B cell (primary cell): ENCODE data around the gene PLEKHA8. TPM values are rescaled to one million over a fixed set of nuclear protein-coding genes. Genes with fewer than 3 reads are reported as not detected.

Source experiments
- ATAC-seq: fragments of 200-7000 bp; cut with Tn5 transposase; one replicate; pipeline ENCODE4 v1.10.0; 2021; ENCODE audit warnings: low read depth, mild to moderate bottlenecking, moderate number of reproducible peaks, moderate library complexity
- CTCF ChIA-PET: fragments of 350-600 bp; sonication (Branson Sonifier 250); formaldehyde crosslinking; loops from one replicate; lab custom pipeline; 2021; ENCODE audit warnings: antibody characterized with exemption, inconsistent platforms; lab: Charles Lee
- POLR2A ChIA-PET: fragments of 350-600 bp; sonication (Branson Sonifier 250); formaldehyde crosslinking; loops from one replicate; lab custom pipeline; 2021; ENCODE audit warnings: antibody characterized with exemption; lab: Charles Lee
- DNase-seq: peaks from one replicate; pipeline ENCODE4 v3.0.0; 2013
- H2AFZ ChIP-seq: 2 replicates; pipeline ENCODE4 v1.6.1; 2012; ENCODE audit warnings: mild to moderate bottlenecking, low read depth, low read length; ENCODE audit not compliant: insufficient read depth, poor library complexity, severe bottlenecking
- H3K27ac ChIP-seq, 2 donors: 1 replicate in 1 of 2; 2 replicates in 1 of 2; pipeline ENCODE4 v1.5.1; 2012 to 2013; ENCODE audit warnings: low read length in 2 of 2, mild to moderate bottlenecking in 2 of 2, moderate library complexity in 1 of 2
- H3K27me3 ChIP-seq, 4 experiments: fragments of 200-600 bp in 1 of 4; sonication (generic) in 1 of 4; replicated peaks in 1 of 4; 1 replicate in 2 of 4; 2 replicates in 2 of 4; pipeline versions ENCODE4 v1.6.1 to v1.7.0; 2013 to 2016; ENCODE audit warnings: low read length in 3 of 4, mild to moderate bottlenecking in 2 of 4, mixed read lengths in 1 of 4, moderate library complexity in 1 of 4; ENCODE audit not compliant: insufficient read depth in 4 of 4, control insufficient read depth in 3 of 4; ENCODE audit errors: control extremely low read depth in 1 of 4
- H3K36me3 ChIP-seq, 2 experiments: replicated peaks in 1 of 2; 1 replicate in 1 of 2; 2 replicates in 1 of 2; pipeline versions ENCODE4 v1.6.1 to v1.7.1; 2013; ENCODE audit warnings: low read length in 1 of 2; ENCODE audit not compliant: insufficient read depth in 2 of 2, control insufficient read depth in 1 of 2; ENCODE audit errors: control extremely low read depth in 1 of 2, extremely low read depth in 1 of 2
- H3K4me1 ChIP-seq, 2 donors: fragments of 200-600 bp in 1 of 2; sonication (generic) in 1 of 2; 1 replicate in 1 of 2; 2 replicates in 1 of 2; pipeline versions ENCODE4 v1.5.1 to v1.6.1; 2013 to 2017; ENCODE audit warnings: low read length in 2 of 2; ENCODE audit not compliant: control insufficient read depth in 2 of 2, insufficient read depth in 2 of 2
- H3K4me2 ChIP-seq: replicated peaks from 2 replicates; pipeline ENCODE3; 2012; ENCODE audit warnings: mild to moderate bottlenecking, low read depth, low read length; ENCODE audit not compliant: poor library complexity, severe bottlenecking
- H3K4me3 ChIP-seq, 5 experiments: fragments of 200-600 bp in 1 of 5; sonication (generic) in 1 of 5; 1 replicate in 3 of 5; 2 replicates in 2 of 5; pipeline versions ENCODE4 v1.5.1 to v1.7.0; 2011 to 2016; ENCODE audit warnings: low read length in 4 of 5, mild to moderate bottlenecking in 4 of 5, low read depth in 2 of 5, control low read depth in 1 of 5, moderate library complexity in 1 of 5; ENCODE audit not compliant: insufficient read depth in 1 of 5; ENCODE audit errors: control extremely low read depth in 1 of 5, extremely low read depth in 1 of 5
- H3K79me2 ChIP-seq: fragments of 200-600 bp; sonication (generic); one replicate; pipeline ENCODE4 v1.6.0; 2016; ENCODE audit warnings: low read length; ENCODE audit not compliant: control insufficient read depth, insufficient read depth
- H3K9ac ChIP-seq: fragments of 200-600 bp; sonication (generic); 2 replicates; pipeline ENCODE4 v1.6.1; 2017; ENCODE audit warnings: mild to moderate bottlenecking, low read length, moderate library complexity
- H3K9me3 ChIP-seq, 3 donors: one replicate each; pipeline versions ENCODE4 v1.6.1 to v1.7.1; 2013; ENCODE audit warnings: low read length in 2 of 3; ENCODE audit not compliant: control insufficient read depth in 2 of 3, insufficient read depth in 1 of 3; ENCODE audit errors: control extremely low read depth in 1 of 3
- H4K20me1 ChIP-seq: 2 replicates; pipeline ENCODE4 v1.6.0; 2012; ENCODE audit warnings: mild to moderate bottlenecking, low read length; ENCODE audit not compliant: insufficient read depth, control insufficient read depth, poor library complexity, severe bottlenecking
- H3K27ac Mint-ChIP-seq: one replicate; pipeline ENCODE4 v1.8.0; 2021; ENCODE audit warnings: mixed read lengths
- H3K27me3 Mint-ChIP-seq: one replicate; pipeline ENCODE4 v1.8.0; 2021; ENCODE audit warnings: mixed read lengths
- H3K4me1 Mint-ChIP-seq: one replicate; pipeline ENCODE4 v1.8.0; 2021; ENCODE audit warnings: mixed read lengths
- H3K4me3 Mint-ChIP-seq: one replicate; pipeline ENCODE4 v1.8.0; 2021; ENCODE audit warnings: mixed read lengths
- H3K9me3 Mint-ChIP-seq: one replicate; pipeline ENCODE4 v1.8.0; 2022; ENCODE audit warnings: mixed read lengths; ENCODE audit not compliant: insufficient read depth
- CTCF ChIP-seq: fragments of 200-600 bp; IDR thresholded peaks from one replicate; pipeline ENCODE4 v1.8.0; 2022; ENCODE audit warnings: antibody characterized with exemption, mild to moderate bottlenecking
- EZH2 ChIP-seq: IDR thresholded peaks from 2 replicates; pipeline ENCODE4 v1.6.1; 2012; ENCODE audit warnings: borderline replicate concordance, low read depth, mild to moderate bottlenecking, moderate library complexity, low read length; ENCODE audit not compliant: insufficient read depth, poor library complexity, severe bottlenecking
- WGBS: methylation state at CpG from one replicate; pipeline ENCODE4 v1.1.5; 2013; ENCODE audit warnings: missing lambda C conversion rate; ENCODE audit not compliant: insufficient coverage; 5-methylcytosine and 5-hydroxymethylcytosine counted together
- intact Hi-C: fragments of 100-400 bp; cut with micrococcal nuclease; formaldehyde crosslinking; loops from one replicate; pipeline ENCODE4 v1.10.0; 2022
- polyA plus RNA-seq: library from polyadenylated mRNA; depleted of rRNA; stranded (reverse); fragments of >200 nt; gene quantifications from 2 replicates; pipeline ENCODE4 v1.2.3, GENCODE V29; 2012
- total RNA-seq, 2 donors: library from RNA; stranded (reverse); fragments of 120-200 nt in 1 of 2; gene quantifications; 1 replicate in 1 of 2; 2 replicates in 1 of 2; pipeline versions ENCODE4 v1.2.3 to v1.2.4, GENCODE V29; 2013 to 2022

Gene PLEKHA8
- total and polyA plus RNA-seq, 2 donors (not counting 1 experiment from before 2014, with no cell fraction given) = 1.7 to 10.5 TPM

DNA sequence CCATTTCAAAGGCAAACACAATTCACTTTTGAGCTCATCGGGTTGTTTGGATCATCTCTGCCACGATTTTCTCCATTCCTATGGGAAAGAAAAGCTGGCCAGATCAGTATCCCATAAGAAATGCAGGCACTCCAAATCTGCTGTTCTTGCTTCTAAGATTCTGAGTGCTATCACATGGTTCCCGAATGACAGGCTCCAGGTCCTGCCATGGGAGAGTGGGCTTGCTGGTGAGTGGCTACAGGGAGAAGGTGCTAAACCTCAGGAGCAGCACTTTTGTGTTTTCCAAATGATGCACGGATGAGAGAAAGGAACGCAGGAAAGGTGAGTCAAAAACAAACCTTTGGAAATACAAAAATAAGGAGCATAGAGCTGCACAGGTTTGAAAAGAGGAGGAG is 138.6 kb downstream of the PLEKHA8 start:
- POLR2A ChIA-PET = no interaction called here

DNA sequence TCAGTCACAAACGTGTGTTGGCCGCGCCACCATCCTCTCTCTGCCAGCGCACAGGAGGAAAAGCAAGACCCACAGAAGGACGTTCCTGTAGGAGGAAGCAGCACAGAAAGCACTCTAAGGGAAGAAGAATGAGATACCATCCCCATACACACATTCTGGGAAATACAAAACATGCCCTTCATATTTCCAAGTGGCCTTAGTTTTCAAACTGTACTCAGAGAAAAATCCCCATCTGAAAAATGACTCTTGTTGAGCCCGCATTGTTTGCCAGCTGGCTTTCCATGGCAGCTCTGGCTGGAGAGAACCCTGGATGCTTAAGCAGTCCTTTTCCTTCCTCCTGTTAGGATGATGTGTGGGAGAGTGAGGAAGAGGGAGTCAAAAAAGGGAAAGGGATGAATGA is 139.7 kb downstream of the PLEKHA8 start:
- Histone ChIP-seq H3K79me2 (no peaks in the 10 kb centered on the region), H3K36me3 (no peaks in the 10 kb centered on the region), H3K27ac (no peak overlapping the region), H3K27me3 (no peaks in the 10 kb centered on the region), H3K4me2 (no peak overlapping the region), H3K4me1 (peaks cover 14 to 21% of the 10 kb centered on the region in 2 donors), H3K9me3 (no peaks in the 10 kb centered on the region), H3K9ac (no peak overlapping the region), H2AFZ (no peak overlapping the region), H3K4me3 (no peak overlapping the region), H4K20me1 (no peaks in the 10 kb centered on the region)
- no peaks in the 10 kb centered on the region for H3K9me3 Mint-ChIP-seq
- CTCF ChIA-PET = interaction anchor here (1.4 to 1.6 kb wide), 2 partner anchors 108 to 396 kb away, joined by 4 to 5 read pairs; no protein-coding TSS in a partner anchor
- ATAC-seq (no peak), DNase-seq (no peak)
- no peak overlapping the region for H3K4me3 Mint-ChIP-seq
- POLR2A ChIA-PET = interaction anchor here (0.6 kb wide), 1 partner anchor 356 kb away, joined by 3 read pairs; no protein-coding TSS in a partner anchor
- TF ChIP-seq EZH2 = no peak
- TF ChIP-seq CTCF = no peak
- H3K27ac Mint-ChIP-seq = no peak overlapping the region
- intact Hi-C loops = no loop called here
- H3K4me1 Mint-ChIP-seq = peaks cover 17% of the 10 kb centered on the region
- H3K27me3 Mint-ChIP-seq = no peaks in the 10 kb centered on the region
- WGBS = 100% methylated on average over 1 of the region's 6 CpGs

More for the DNA sequence above, 138.6 kb downstream of the PLEKHA8 start:
- Histone ChIP-seq H3K4me3 (no peak overlapping the region), H3K9me3 (no peaks in the 10 kb centered on the region), H2AFZ (no peak overlapping the region), H3K36me3 (no peaks in the 10 kb centered on the region), H3K9ac (no peak overlapping the region), H3K27ac (no peak overlapping the region), H3K27me3 (no peaks in the 10 kb centered on the region), H3K4me1 (peaks cover 23 to 31% of the 10 kb centered on the region in 2 donors), H4K20me1 (no peaks in the 10 kb centered on the region), H3K4me2 (no peak overlapping the region), H3K79me2 (no peaks in the 10 kb centered on the region)
- no peak for ATAC-seq
- intact Hi-C loops = no loop called here
- 91% methylated on average over 5 of the region's 5 CpGs for WGBS
- Mint-ChIP-seq H3K9me3 (no peaks in the 10 kb centered on the region), H3K4me1 (peaks cover 26% of the 10 kb centered on the region), H3K27me3 (no peaks in the 10 kb centered on the region), H3K27ac (peak overlapping the region; percentile 15), H3K4me3 (no peak overlapping the region)
- no peak for TF ChIP-seq EZH2
- no peak for TF ChIP-seq CTCF
- CTCF ChIA-PET = interaction anchor here (1.2 to 1.8 kb wide), 4 partner anchors 109 to 397 kb away, joined by 3 to 6 read pairs (median 5); no protein-coding TSS in a partner anchor
- no peak for DNase-seq
